ENCODE results near the gene CAMSAP1.

The CAMSAP1 gene

GRCh38 chr9:135909371-135909770 lies 2.0 kb upstream of the CAMSAP1 start:
- no peak for ATAC-seq (ENCODE audit: low read depth)
- Histone ChIP-seq H3K27me3 (ENCODE audit: insufficient read depth, poor library complexity, severe bottlenecking) (no peaks in the 10 kb centered on the region), H3K9me3 (ENCODE audit: severe bottlenecking) (peaks cover 2% of the 10 kb centered on the region), H3K27ac (ENCODE audit: poor library complexity, severe bottlenecking) (no peak overlapping the region), H3K4me3 (ENCODE audit: severe bottlenecking) (no peak overlapping the region), H3K36me3 (ENCODE audit: low read depth) (peaks cover 59% of the 10 kb centered on the region), H3K4me1 (ENCODE audit: insufficient read depth, poor library complexity, severe bottlenecking) (peaks cover 29% of the 10 kb centered on the region)
- no peak for DNase-seq (ENCODE audit: low spot score)
- TF ChIP-seq CTCF (IDR thresholded peaks at IDR 0.05; ENCODE audit: poor library complexity, severe bottlenecking), result no peak

- ATAC-seq (ENCODE audit: low read depth) (no peak), DNase-seq (ENCODE audit: low spot score) (no peak)
- Histone ChIP-seq H3K9me3 (ENCODE audit: severe bottlenecking) (peaks cover 2% of the 10 kb centered on the region), H3K4me3 (ENCODE audit: severe bottlenecking) (no peak overlapping the region), H3K36me3 (ENCODE audit: low read depth) (peaks cover 53% of the 10 kb centered on the region), H3K27me3 (ENCODE audit: insufficient read depth, poor library complexity, severe bottlenecking) (no peaks in the 10 kb centered on the region), H3K4me1 (ENCODE audit: insufficient read depth, poor library complexity, severe bottlenecking) (peaks cover 29% of the 10 kb centered on the region), H3K27ac (ENCODE audit: poor library complexity, severe bottlenecking) (no peak overlapping the region)
- TF ChIP-seq CTCF (IDR thresholded peaks at IDR 0.05; ENCODE audit: poor library complexity, severe bottlenecking), result no peak
Observed at GRCh38 chr9:135908754-135909204, 1.4 kb upstream of the CAMSAP1 start.

DNA sequence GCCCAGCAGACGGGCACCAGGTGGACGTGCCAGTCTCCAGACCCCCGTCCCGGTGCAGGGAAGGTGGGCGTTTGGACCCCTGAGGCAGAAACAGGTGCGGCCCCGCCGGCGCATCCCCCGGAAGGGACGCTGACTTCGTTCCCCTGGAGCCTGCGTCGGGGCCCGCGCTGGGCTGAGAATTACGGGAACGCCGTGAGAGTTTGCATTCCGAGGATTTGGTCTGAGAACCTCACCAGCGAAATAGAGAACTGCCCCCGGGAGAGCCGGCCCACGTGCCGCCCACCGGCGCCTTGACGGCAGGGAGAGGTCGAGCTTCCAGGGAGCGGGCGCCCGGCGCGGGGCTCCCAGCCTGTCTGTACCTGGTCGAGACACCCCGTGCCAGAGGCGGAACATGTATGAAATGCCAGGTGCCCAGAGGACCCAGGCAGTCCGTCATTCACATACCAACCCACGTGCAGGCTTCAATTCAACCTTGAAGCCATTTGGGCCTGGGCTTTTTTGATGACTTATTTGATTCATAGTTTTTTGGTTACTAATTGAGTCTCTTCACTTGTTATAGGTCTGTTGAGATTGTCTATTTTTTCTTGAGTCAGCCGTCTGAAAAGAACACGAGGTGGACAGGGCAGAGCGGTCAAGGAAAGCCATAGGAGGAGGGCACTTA lies 877 bp upstream of the CAMSAP1 start:
- Histone ChIP-seq H3K4me3 (ENCODE audit: severe bottlenecking) (peak overlapping the region; percentile 64), H3K4me1 (ENCODE audit: insufficient read depth, poor library complexity, severe bottlenecking) (peaks cover 32% of the 10 kb centered on the region), H3K9me3 (ENCODE audit: severe bottlenecking) (no peaks in the 10 kb centered on the region), H3K27ac (ENCODE audit: poor library complexity, severe bottlenecking) (peak overlapping the region; percentile 75), H3K27me3 (ENCODE audit: insufficient read depth, poor library complexity, severe bottlenecking) (no peaks in the 10 kb centered on the region), H3K36me3 (ENCODE audit: low read depth) (peaks cover 48% of the 10 kb centered on the region)
- DNase-seq (ENCODE audit: low spot score), result no peak
- no peak for TF ChIP-seq CTCF (IDR thresholded peaks at IDR 0.05; ENCODE audit: poor library complexity, severe bottlenecking)
- ATAC-seq (ENCODE audit: low read depth), result peak; percentile 7

DNA sequence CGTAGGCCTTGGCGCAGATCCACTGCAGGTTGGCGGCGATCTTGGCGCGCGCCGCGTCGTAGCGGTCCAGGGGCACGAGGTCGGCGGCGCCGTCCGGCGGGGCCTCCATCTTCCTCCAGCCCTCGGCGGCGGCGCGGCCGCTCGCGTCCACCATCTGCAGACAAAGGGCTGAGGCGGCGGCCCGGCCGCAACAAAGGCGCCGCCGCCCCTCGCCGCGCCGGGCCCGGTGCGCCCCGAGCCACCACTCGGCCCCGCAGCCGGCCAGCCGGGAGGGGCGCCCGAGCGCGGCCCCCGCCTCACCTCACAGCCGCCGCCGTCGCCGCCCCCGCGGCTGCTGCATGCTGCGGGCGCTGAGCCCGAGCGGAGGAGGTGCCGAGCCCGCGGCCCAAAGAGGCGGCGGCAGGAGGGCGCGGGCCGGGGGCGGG lies 328 bp downstream of the CAMSAP1 start:
- no peak for ATAC-seq (ENCODE audit: low read depth)

More for the DNA sequence above, 328 bp downstream of the CAMSAP1 start:
- peak; percentile 17 for TF ChIP-seq CTCF (IDR thresholded peaks at IDR 0.05; ENCODE audit: poor library complexity, severe bottlenecking)
- Histone ChIP-seq H3K4me3 (ENCODE audit: severe bottlenecking) (peak overlapping the region; percentile 64), H3K27me3 (ENCODE audit: insufficient read depth, poor library complexity, severe bottlenecking) (no peaks in the 10 kb centered on the region), H3K9me3 (ENCODE audit: severe bottlenecking) (no peaks in the 10 kb centered on the region), H3K36me3 (ENCODE audit: low read depth) (peaks cover 35% of the 10 kb centered on the region), H3K4me1 (ENCODE audit: insufficient read depth, poor library complexity, severe bottlenecking) (peaks cover 40% of the 10 kb centered on the region), H3K27ac (ENCODE audit: poor library complexity, severe bottlenecking) (peak overlapping the region; percentile 75)
- DNase-seq (ENCODE audit: low spot score), result no peak

All from RWPE2 (cell line).